ENCODE data around the gene AP3S1.

Gene AP3S1

GRCh38 chr5:115944501-115944900, 102.8 kb downstream of the AP3S1 start:
- no peak for DNase-seq

GRCh38 chr5:115946655-115947054, 104.9 kb downstream of the AP3S1 start:
- no peak for DNase-seq

DNA sequence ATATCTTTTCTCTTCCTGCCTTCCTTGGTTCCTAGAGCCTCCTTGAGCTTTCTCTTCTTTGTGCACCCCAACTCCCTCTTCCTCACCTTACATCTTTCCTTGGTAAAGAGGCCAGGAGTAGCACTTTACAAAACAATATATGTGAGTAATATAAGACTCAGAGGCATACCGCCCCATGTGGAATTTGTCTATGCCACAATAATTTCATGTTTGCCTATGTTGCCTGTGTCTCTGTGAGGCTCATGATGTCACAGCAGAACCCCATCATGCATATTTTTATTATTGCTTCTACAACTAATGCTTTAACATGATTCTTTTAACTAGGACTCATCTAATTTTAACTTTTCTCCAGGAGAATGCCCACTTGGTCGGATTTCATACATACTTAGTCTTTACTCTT, 105.5 kb downstream of the AP3S1 start:
- DNase-seq, result no peak

GRCh38 chr5:115948091-115948534, 106.4 kb downstream of the AP3S1 start:
- no peak for DNase-seq

DNA sequence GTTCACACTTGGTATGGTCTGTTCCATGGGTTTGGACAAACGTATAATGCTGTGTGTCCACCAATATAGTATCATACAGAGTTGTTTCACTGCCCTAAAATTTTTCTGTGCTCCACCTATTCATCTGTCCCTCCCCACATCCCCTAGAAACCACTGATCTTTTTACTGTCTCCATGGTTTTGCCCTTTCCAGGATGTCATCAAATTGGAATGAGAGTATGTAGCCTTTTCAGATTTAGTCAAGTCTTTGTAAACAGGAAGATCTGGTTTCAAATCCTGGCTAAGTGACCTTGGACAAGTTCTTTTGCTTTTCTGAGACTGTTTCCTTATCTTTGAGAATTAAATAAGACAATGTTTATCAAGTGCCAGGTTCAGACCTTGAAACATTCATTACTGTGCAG, 107.4 kb downstream of the AP3S1 start:
- no peak for DNase-seq

GRCh38 chr5:115952588-115952987, 110.9 kb downstream of the AP3S1 start:
- DNase-seq, result no peak

DNA sequence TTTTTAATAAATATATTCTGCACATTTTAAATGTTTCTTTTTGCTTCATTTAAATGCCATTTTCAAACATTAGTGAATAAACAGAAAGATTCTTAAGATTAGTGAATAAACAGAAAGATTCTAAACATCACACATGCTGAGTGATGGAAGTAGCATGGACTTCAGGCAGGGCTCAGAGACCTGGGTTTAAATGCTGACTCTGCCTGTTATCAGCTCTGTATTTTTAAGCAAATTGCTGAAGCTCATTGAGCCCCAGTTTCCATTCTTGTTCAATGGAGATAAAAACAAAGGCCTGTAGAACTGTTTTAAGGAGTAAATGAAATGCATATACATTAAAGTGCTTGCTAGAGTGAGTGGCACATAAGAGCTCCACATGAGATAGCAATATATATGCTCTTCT, 112.4 kb downstream of the AP3S1 start:
- DNase-seq, result no peak

- no peak for DNase-seq
Measured at GRCh38 chr5:115956957-115957356, 115.2 kb downstream of the AP3S1 start.

- no peak for DNase-seq
Measured at GRCh38 chr5:115961381-115962238, 119.9 kb downstream of the AP3S1 start.

GRCh38 chr5:115962239-115962564, 120.5 kb downstream of the AP3S1 start, which contains the start of gene LVRN:
Gene LVRN, plus strand, starts transcription at chr5:115962475. Its CDS starts 143 bp downstream, at chr5:115962618.
- DNase-seq, result no peak

GRCh38 chr5:115962565-115963402, 121.0 kb downstream of the AP3S1 start:
- DNase-seq, result no peak

GRCh38 chr5:115963566-115963965, 121.8 kb downstream of the AP3S1 start:
- no peak for DNase-seq

All from bone marrow (tissue), 2 donors.